SW480 (cell line): Measurements from ENCODE around the gene C1R.
"Not testable (repeated sequence)": the region's sequence is repeated elsewhere in the genome, so short reads cannot be mapped to it uniquely, and the experiment has no call there.

Experiments
- DNase-seq: peaks from one replicate; pipeline ENCODE4 v3.0.0-alpha.2; 2016; ENCODE audit warnings: low spot score

Gene C1R

DNA sequence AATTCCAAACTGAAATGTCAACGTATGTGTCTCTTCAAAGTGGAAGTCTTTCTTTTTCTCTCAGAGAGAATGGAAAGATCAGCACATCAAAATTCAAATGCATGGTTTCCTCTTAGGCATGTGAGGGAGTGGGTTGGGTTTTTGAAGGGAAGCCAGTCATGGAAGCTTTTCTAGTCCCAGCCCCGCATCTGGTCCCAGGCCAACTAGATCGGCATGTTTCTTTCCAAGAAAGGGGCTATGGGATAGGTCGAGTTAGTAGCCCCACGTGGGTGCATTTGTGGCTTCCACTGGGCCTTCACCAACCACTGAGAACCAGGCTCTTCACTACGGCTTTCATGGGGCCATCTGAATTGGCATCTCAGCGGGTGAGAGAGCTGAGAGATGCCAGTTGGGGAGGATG, 25.1 kb downstream of the C1R start:
- no peak for DNase-seq

DNA sequence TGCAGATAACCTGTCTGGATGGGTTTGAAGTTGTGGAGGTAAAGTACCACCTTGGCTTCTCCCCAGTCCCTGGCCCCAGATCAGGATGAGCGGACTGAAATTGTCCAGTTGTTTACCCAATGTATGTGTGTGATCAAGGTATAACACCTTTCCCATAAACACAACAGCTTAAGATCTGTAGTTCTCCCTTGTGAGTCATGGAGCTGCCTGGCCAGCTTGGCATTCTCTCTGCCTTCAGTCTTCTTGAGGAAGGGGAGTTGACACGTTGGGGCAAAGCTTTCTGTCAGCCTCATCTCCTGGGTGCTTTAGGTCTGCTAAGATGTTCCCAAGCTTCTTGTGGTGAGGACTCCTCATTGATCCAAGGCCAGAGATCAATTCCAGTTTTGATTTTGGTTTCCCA, 25.6 kb downstream of the C1R start:
- DNase-seq = no peak

DNA sequence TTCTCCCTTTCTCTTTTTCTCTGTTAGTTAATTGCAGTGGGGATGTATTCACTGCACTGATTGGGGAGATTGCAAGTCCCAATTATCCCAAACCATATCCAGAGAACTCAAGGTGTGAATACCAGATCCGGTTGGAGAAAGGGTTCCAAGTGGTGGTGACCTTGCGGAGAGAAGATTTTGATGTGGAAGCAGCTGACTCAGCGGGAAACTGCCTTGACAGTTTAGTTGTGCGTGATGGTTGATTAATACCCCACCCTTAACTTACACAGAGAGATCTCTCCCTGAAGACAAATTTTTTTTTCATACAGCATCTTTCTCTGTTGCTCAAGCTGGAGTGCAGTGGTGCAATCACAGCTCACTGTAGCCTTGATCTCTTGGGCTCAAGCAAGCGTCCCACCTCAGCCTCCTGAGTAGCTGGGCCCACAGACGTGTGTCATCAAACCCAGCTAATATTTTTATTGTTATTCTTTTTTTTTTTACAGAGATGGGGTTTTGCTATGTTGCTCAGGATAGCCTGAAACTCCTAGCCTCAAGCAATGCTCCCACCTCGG, 27.1 kb downstream of the C1R start:
- DNase-seq = no peak

DNA sequence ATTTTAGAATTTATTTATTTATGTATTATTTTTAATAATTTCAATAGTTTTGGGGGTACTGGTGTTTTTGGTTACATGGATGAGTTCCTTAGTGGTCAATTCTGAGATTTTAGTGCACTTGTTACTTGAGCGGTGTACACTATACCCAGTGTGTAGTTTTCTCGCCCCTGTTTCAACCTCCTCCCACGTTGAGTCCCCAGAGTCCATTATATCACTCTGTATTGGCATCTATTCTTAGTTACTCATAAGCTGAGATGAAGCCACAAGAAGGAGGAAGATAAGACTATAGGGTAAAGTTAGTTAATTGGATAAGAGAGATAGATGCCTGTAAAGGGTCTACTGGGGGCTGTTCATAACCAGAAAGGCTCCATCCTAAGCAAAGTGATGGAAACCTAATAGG, 27.7 kb downstream of the C1R start:
- DNase-seq = no peak

DNA sequence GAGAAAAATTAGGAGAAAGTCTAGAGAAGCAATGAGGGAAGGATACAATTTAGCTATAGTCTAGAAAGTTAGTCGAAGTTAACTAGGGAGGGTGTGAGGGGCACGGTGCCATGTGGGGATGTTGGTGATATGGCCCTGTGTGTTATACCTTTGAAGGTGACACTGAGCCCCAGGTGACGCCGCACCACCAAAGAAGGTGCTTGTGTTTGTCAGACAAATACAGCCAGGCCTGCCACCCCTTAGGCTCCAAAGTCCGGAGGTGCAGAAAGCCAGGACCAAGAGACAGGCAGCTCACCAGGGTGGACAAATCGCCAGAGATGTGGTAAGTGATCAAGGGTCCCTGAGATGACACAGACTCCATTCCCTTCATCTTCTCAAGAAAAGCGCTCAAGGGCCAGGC, 30.6 kb downstream of the C1R start:
- DNase-seq = no peak

DNA sequence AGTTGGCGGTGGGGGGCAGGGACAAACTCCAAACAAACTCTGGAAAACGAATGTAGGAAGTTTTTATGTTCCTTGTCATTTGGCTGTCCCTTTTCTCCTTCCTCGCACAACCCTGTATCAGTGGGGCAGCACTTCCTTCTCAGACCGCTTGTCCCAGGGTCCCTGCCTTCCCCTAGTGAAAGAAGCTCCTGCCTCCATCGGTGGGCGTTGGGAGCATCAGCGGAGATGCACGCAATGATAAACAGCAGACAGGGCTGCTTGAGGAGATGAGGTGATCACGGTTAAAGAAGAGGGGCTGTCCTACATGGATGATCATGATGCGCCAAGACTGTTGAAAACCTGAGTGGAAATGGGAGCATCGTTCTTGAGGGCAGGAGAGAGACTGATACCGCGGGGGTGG, 31.1 kb downstream of the C1R start:
- DNase-seq = no peak

DNA sequence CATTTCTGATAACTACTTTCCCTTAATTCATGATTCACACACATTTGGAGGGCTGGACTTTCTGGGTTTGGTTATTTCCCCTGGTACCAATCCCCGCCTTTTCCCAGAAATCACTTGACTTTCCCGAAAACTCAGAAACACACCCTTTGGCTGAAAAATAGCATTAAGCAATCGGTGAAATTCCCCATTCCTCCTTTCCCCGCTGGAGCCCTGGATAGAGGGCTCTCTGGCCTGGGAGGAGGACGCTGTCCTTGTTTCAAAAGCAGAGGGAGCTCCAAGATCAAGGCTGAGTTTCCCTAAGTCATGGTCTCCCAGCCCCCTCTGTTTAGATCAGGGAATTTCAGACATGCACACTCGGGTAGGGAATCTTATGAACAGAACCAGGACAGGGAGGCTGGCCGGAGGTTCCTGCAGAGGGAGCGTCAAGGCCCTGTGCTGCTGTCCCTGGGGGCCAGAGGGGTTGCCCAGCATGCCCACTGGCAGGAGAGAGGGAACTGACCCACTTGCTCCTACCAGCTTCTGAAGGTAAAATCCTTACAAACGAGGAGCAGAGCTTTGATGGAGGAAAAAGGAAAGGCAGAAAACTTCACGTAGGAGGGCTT, 31.8 kb downstream of the C1R start, which contains the start of gene C1S:
C1S (plus strand) TSS at position 366 of the 602 bp plus-strand sequence. CDS start 1,195 bp downstream, outside the sequence.
- DNase-seq = peak; percentile 44

DNA sequence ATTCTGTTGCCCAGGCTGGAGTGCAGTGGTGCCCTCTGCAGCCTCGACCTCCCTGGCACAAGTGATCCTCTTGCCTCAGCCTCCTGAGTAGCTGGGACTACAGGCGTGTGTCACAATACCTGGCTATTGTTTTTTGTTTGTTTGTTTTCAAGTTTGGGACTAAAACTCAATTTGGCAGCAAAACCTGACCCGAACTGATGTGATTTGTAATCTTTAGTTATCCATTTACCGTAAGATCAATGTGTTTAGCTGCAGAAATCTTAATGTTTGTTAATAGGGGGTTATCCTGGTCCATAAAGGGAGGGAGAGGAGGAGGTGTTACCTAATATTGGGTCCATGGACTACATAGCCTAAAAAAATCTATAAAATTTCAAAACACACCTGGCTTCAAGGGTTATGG, 32.5 kb downstream of the C1R start:
- no peak for DNase-seq

DNA sequence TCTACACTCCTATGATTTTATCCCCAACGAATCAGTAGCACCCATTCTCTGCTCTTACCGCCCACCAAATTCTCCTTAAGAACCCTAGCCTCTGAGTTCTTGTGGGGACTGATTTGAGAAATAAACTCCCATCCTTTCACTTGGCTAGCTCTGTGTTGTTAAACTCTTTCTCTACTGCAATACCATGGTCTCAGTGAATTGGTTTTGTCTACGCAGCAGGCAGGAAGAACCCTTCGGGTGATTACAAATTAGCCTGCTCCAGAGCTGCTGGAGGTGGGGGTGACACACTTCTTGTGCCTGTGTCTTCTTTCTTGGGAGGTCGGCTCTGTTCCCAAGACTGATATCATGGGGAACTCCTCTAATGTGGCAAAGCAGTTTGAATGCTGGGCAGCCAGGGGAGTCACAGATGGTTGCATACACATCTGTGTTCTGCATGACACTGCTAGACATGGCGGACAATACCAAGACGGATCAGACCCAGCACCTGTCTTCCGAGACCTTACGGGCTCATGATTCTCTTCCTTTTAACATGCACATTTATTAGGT, 33.3 kb downstream of the C1R start:
- DNase-seq = no peak

DNA sequence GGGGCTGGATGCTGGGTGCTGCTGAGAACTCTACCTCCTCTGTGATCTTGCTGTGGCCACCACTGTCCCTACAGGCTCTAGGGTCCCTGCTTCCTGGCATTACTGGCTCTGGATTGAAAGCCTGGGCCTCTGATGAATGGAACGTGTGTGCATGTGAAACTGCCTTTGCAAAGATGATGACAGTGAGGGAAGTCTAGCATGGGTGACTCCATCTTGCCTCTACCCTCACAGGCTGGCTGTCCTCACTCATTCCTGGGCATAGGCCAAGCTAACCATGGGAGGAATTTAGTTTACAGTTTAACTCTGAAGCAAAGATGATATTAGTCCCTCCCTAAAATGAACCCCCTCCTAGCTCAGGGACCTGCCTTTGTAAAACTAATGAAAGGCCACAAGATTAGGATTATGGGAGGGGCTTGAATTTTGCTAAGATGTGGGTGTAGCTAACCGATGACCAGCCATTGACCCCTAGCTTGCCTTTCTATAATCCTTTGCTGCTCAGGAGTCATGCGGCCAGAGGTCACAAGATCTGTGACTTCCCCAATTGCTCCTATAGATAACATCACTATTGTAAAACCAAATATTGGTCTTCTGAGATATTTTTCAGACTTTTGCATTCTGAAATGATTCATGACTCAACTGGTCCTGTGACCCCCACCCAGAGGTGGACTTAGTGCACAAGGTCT, 33.9 kb downstream of the C1R start:
- no peak for DNase-seq

DNA sequence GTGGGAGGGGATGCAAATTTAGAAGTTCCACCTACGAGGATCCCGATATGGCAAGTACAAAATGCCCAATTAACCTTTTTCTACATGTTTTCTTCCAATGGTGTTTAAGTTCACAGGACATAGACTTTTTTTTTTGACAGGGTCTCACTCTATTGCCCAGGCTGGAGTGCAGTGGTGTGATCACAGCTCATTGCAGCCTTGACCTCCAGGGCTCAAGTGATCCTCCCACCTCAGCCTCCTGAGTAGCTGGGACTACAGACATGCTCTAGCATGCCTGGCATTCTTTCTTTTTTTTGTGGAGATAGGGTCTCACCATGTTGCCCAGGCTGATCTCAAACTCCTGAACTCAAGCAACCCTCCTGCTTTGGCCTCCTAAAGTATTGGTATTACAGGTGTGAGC, 36.5 kb downstream of the C1R start:
- not testable (repeated sequence) for DNase-seq

DNA sequence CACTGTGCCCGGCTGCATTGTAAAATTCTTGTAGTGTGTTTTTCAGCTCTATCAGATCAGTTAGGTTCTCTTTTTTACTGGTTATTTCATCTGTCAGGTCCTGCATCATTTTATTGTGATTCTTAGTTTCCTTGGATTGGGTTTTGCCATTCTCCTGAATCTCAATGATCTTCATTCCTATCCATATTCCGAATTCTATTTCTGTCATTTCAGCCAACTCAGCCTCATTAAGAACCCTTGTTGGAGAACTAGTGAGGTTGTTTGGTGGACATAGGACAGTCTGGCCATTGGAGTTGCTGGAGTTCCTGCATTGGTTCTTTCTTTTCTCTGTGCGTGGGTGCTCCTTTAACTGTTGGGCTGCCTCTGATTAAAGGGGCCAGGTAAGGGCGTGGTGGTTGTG, 37.3 kb downstream of the C1R start:
- no peak for DNase-seq

DNA sequence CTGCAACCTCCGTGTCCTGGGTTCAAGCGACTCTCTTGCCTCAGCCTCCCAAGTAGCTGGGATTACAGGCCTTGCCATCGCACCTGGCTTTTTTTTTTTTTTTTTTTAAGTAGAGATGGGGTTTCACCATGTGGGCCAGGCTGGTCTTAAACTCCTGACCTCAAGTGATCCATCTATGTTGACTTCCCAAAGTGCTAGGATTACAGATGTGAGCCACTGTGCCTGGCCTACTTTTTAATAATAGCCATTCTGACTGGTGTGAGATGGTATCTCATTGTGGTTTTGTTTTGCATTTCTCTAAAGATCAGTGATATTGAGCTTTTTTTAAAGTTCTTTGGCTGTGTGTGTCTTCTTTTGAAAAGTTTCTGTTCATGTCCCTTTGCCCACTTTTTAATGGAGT, 42.3 kb downstream of the C1R start:
- DNase-seq = not testable (repeated sequence)

DNA sequence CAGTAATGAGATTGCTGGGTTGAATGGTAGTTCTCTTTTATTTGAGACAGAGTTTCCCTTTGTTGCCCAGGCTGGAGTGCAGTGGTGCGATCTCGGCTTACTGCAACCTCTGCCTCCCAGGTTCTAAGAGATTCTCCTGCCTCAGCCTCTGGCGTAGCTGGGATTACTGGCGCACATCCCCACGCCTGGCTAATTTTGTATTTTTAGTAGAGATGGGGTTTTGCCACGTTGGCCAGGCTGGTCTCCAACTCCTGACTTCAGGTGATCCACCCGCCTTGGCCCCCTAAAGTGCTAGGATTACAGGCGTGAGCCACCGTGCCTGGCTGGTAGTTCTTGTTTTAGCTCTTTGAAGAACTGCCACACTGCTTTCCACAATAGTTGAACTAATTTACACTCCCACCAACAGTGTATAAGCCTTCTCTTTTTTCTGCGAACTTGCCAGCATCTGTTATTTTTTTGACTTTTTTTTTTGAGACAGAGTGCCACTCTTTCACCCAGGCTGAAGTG, 42.7 kb downstream of the C1R start:
- DNase-seq = not testable (repeated sequence)

DNA sequence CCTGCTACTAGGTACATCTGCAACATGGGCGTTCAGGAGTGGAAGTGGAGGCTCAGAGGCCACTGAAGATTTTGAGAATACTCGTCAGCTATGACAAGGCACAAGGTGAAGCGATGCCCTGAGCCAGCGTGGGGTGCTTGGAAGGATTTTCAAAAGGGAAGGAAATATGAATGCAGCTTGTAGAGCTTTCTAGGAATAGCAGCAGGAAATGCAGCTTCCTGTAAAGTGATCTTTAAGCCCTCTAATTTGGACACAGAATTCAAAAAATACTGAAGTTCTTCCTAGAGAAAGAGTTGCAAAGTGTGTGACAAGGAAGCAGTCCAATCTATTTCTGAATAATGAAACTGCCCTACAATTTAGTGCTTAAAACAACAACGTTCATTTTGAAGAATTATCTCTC, 44.9 kb downstream of the C1R start:
- no peak for DNase-seq

DNA sequence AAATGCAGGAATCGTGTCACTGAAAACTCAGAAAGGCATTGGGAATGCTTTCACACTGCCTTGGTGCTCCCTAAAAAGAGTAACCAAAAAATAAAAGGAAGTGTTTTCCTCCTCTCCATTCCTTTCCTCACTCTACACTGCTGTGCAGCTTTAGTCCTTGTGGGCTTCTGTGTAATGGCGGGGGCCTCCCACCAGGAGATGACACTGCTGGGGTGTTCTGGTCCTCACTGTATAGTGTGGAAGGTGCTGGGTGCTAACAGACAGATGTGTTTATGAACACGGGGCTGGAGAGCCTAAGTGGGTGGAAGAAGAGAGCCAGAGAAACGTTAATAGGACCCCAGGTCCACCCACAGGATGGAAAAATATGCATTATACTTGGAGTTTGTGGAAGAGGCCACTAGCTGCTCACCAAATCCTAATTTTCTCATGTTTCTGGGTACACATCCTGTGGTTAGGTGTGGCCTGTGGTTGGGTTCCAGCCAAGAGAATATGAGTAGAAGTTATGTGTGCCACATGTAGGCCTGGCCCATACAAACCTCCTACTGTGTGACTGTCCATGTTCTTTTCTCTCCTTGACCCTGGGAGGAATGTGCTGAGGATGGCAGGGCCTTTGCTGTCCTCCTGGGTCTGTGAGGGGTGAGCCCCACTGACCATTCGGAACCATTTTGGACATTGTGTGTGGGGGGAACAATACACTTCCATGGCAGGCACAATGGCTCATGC, 45.7 kb downstream of the C1R start:
- DNase-seq = no peak

DNA sequence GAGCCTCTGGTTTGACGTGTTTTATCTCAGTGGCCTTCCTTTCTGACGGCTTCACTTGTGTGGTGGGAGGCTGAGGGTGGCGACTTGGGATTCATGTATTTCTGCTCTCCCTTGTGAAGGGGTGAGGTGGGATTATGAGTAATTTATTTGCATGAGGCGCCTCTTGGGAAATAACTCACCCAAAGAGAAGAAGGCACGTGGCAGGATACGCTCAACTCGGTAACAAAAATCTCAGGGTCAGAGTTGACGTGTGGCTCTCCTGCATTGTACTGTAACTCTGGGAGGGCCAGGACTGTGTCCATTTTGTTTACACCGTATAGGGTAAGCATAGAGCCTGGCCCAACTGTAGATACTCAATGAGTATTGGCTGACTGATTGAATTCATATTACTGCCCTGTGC, 46.3 kb downstream of the C1R start:
- no peak for DNase-seq

DNA sequence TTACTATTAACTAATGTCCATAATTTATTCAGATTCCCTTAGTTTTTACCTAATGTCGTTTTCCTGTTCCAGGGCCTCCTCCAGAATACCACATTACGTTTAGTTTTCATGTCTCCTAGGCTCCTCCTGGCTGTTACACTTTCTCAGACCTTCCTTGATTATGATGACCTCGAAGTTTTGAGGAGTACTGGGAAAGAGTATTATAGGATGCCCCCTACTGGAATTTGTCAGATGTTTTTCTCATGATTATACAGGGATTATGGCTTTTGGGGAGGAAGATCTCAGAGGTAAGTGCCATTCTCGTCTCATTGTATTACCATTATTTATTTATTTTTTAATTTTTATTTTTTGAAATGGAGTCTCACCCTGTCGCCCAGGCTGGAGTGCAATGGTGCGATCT, 49.4 kb downstream of the C1R start:
- DNase-seq = peak; percentile 56

DNA sequence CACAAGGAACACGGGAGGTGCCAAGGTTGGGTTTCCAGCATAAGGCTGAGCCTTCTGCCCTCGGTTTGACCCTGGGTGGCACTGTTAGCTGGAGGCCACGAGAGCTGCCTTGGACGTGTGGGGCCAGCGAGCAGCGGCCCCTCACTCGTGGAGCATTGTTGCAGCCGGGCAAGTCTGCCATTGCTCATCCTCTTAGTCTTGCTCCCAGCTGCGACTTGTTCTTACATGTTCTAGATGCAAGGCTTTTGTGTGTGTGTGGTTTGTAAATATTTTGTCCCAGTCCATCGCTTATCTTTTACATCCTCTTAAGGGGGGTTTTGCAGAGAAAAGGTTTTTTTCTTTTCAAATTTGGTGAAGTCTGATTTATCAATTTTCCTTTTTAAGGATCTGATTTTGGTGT, 52.8 kb downstream of the C1R start:
- DNase-seq = no peak

DNA sequence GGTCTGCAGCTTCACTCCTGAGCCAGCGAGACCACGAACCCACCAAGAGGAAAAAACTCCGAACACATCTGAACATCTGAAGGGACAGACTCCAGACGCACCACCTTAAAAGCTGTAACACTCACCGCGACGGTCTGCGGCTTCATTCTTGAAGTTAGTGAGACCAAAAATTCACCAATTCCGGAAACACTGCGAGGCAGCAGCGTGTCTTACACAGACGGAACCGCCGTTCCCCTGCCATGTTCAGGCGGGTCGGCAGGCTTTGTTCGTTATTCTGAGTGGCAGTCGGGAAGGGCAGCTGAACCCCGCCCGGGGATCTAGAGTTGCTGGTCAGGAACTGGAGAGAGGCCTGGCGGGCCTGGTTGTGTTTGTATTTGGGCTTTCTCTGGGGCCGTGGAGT, 53.7 kb downstream of the C1R start:
- DNase-seq = no peak

DNA sequence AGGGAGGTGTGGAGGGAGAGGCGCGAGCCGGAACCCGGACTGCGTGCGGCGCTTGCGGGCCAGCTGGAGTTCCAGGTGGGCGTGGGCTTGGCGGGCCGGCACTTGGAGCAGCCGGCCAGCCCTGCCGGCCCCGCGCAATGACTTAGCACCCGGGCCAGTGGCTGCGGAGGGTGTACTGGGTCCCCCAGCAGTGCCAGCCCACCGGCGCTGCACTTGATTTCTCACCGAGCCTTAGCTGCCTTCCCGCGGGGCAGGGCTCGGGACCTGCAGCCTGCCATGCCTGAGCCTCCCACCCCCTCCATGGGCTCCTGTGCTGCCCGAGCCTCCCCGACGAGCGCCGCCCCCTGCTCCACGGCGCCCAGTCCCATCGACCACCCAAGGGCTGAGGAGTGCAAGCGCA, 54.8 kb downstream of the C1R start:
- DNase-seq = not testable (repeated sequence)

DNA sequence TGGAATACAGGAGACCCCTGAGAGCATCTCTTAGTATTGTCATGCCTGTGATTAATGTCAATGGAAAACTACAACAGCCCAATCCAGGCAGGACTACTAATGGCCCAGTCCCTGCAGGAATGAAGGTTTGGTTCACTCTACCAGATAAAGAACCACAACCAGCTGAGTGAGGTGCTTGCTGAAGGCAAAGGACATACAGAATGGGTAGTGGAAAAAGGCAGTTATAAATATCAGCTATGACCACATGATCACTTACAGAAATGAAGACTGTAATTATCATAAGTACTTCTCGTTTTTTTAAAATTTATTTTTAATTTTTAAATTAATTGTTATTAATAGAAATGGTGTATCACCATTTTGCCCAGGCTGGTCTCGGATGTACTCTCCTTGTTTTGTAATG, 56.8 kb downstream of the C1R start:
- no peak for DNase-seq

DNA sequence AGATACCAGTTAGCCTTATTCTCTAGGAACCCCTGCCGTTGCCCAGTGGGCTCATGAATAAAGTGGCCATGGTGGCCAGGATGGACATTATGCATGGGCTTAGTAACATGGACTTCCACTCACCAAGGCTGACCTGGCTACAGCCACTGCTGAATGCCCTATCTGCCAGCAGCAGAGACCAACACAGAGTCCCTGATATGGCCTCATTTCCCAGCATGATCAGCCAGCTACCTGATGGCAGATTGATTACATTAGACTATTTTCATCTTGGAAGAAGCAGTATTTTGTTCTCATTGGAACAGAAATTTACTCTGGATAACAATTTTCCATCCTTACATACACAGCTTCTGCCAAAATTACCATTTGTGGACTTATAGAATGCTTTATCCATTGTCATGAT, 57.8 kb downstream of the C1R start:
- DNase-seq = no peak
